NCI-H2227 (cell line): ENCODE data around the gene AIG1.

Experiments used
- DNase-seq: peaks from one replicate; lab custom pipeline; 2025; ENCODE audit not compliant: unreplicated experiment; lab: John Stamatoyannopoulos, UW

AIG1 gene

GRCh38 chr6:143349530-143349929, 288.8 kb downstream of the AIG1 start:
- no peak for DNase-seq

- no peak for DNase-seq
Observed at GRCh38 chr6:143356101-143356880, 295.6 kb downstream of the AIG1 start.

GRCh38 chr6:143357152-143357551, 296.5 kb downstream of the AIG1 start:
- no peak for DNase-seq

GRCh38 chr6:143357561-143358255, 297.0 kb downstream of the AIG1 start:
- no peak for DNase-seq

- DNase-seq = no peak
Observed at GRCh38 chr6:143361536-143362191, 301.0 kb downstream of the AIG1 start.

GRCh38 chr6:143362192-143362558, 301.5 kb downstream of the AIG1 start:
- no peak for DNase-seq

- no peak for DNase-seq
Observed at GRCh38 chr6:143363299-143363698, 302.6 kb downstream of the AIG1 start.

- no peak for DNase-seq
Observed at GRCh38 chr6:143368426-143368825, 307.7 kb downstream of the AIG1 start.

- DNase-seq = no peak
Observed at GRCh38 chr6:143369971-143370370, 309.3 kb downstream of the AIG1 start.

GRCh38 chr6:143370812-143371370, 310.2 kb downstream of the AIG1 start:
- DNase-seq = no peak

- no peak for DNase-seq
Observed at GRCh38 chr6:143372199-143372882, 311.7 kb downstream of the AIG1 start.

- no peak for DNase-seq
Observed at GRCh38 chr6:143374014-143374413, 313.3 kb downstream of the AIG1 start.

- no peak for DNase-seq
Observed at GRCh38 chr6:143375022-143375585, 314.4 kb downstream of the AIG1 start.

- DNase-seq = no peak
Observed at GRCh38 chr6:143376375-143376774, 315.7 kb downstream of the AIG1 start.

GRCh38 chr6:143376861-143377260, 316.2 kb downstream of the AIG1 start:
- no peak for DNase-seq

- DNase-seq = no peak
Observed at GRCh38 chr6:143385636-143386035, 324.9 kb downstream of the AIG1 start.

- no peak for DNase-seq
Observed at GRCh38 chr6:143390278-143390677, 329.6 kb downstream of the AIG1 start.
